HG03103 (cell line): ENCODE measurements around the gene OGDH.
"Not testable (repeated sequence)": the region's sequence is repeated elsewhere in the genome, so short reads cannot be mapped to it uniquely, and the experiment has no call there.

Experiments
- ATAC-seq: cut with Tn5 transposase; IDR thresholded peaks from one replicate; pipeline ENCODE4 v1.9.1; 2021; ENCODE audit warnings: low read depth; ENCODE audit not compliant: unreplicated experiment

Gene OGDH

GRCh38 chr7:44698046-44698580 lies 91.7 kb downstream of the OGDH start:
- no peak for ATAC-seq

DNA sequence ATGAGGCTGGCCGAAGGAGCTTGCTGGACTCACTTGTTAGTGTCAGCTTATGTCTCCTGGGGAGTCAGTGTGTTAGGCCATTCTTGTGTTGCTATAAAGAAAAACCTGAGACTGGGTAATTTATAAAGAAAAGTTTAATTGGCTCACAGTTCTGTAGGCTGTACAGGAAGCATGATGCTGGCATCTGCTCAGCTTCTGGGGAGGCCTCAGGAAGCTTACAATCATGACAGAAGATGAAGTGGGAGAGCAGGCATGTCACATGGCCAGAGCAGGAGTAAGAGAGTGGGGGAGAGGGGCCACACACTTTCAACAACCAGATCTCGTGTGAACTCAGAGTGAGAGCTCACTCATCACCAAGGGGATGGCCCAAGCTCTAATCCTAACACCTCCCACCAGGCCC lies 93.2 kb downstream of the OGDH start:
- ATAC-seq, result not testable (repeated sequence)

- ATAC-seq, result no peak
These were observed 93.9 kb downstream of the OGDH start for GRCh38 chr7:44700322-44700721.

DNA sequence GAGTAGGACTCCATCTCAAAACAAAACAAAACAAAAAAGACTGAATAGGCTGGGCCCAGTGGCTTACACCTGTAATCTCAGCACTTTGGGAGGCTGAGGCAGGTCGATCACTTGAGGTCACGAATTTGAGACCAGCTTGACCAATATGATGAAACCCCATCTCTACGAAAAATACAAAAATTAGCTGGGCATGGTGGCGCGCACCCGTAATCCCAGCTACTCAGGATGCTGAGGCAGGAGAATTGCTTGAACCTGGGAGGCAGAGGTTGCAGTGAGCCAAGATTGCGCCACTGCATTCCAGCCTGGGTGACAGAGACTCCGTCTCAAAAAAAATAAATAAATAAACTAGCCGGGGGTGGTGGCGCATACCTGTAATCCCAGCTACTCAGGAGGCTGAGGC lies 97.0 kb downstream of the OGDH start:
- not testable (repeated sequence) for ATAC-seq

DNA sequence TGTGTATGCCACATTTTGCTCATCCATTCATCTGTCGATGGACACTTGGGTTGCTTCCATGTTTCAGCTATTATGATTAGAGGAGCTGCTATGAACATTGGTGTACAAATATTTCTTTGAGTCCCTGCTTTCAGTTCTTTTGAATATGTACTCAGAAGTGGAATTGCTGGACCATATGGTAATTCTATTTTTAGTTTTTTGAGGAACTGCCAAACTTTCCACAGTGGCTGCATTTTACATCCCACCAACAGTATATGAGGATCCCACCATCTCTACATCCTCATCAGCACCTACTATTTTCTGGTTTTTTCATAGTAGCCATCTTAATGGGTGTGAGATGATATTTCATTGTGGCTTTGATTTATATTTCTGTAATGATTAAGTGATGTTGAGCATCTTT lies 97.5 kb downstream of the OGDH start:
- no peak for ATAC-seq

GRCh38 chr7:44705434-44705833 lies 99.0 kb downstream of the OGDH start:
- ATAC-seq, result no peak

DNA sequence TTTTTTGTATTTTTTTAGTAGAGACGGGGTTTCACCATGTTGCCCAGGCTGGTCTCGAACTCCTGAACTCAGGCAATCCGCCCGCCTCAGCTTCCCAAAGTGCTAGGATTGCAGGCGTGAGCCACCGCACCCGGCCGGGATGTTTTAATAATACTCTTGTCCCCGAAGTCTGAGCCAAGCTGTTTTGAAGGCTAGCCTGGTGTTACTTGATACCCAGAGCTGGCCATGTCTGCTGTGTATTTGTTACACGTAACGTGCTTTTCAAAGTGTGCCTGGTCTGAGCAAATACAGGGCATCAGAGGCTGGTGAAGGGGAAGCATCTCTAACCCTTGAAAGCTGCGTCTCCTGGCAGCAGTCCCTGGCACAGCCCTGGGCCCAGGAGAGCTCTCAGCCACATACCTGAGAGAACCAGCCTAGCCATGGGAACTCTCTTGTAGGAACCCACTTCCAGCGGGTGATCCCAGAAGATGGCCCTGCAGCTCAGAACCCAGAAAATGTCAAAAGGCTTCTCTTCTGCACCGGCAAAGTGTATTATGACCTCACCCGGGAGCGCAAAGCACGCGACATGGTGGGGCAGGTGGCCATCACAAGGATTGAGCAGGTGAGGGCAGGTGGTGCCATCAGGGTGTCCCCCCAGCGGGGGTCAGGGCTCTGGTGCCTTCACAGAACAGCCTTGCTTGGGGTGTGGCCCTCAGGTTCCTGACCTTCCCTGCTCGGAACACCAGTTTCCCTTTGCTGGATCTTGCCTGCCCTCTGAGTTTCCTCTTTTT lies 100.5 kb downstream of the OGDH start:
- no peak for ATAC-seq

DNA sequence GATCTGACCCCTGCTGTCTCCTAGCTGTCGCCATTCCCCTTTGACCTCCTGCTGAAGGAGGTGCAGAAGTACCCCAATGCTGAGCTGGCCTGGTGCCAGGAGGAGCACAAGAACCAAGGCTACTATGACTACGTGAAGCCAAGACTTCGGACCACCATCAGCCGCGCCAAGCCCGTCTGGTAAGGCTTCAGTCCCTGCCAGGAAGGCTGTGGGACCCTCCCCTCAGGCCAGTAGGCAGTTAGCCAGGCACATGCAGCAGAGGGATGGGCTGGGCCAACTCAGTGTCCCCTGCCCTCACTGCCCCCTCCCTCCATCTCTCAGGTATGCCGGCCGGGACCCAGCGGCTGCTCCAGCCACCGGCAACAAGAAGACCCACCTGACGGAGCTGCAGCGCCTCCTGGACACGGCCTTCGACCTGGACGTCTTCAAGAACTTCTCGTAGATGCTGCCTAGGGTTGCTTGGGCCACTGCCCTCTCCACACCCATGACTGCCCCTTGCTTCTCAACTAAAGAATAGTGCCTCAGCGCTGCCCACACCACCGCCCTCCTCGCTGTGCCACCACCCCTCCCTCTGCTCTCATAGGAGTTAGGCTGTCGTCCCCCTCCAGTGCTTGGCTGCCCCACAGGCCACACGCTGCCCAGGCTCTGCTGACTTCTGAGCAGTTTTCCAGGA lies 101.3 kb downstream of the OGDH start:
- ATAC-seq, result no peak

DNA sequence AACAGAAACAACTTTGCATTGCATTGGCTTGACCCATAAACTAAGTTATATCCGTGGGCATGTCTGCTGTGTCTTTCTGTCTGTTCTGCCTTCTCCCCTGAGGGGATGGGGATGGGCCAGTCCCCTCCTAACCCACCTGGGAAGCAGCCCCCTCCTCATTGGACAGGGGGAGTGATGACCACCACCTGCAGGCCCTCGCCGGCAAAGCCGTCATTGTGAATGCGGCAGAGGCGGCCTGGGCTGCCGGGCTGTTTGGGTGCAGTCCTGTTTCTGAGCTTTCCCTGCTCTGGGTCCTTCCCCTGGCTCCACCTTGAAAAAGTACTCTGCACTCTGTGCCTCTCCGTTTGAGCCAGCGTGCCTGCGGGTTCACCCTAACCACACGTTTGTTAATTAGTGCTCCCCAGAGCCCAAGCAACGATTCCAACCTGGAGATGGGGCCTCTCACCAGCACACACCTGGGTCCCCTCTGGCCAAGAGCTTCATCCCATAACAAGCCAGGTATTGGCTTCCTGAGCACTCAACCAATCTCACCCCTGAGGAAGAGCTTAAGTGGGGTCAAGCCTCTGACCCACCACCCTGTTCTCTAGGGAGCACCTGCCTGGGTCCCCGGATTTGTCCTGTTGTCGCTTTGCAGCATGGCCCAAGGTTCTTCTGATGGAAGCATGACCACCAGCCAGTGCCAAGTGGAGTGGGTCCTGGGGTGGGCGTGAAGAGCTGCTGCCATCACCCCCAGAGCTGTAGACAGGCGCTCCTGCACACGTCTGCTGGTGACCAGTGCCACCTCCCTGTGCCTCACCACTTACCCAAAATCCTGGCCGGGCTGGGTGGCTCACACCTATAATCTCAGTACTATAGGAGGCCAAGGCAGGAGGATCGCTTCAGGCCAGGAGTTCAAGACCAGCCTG lies 102.8 kb downstream of the OGDH start:
- ATAC-seq, result no peak

DNA sequence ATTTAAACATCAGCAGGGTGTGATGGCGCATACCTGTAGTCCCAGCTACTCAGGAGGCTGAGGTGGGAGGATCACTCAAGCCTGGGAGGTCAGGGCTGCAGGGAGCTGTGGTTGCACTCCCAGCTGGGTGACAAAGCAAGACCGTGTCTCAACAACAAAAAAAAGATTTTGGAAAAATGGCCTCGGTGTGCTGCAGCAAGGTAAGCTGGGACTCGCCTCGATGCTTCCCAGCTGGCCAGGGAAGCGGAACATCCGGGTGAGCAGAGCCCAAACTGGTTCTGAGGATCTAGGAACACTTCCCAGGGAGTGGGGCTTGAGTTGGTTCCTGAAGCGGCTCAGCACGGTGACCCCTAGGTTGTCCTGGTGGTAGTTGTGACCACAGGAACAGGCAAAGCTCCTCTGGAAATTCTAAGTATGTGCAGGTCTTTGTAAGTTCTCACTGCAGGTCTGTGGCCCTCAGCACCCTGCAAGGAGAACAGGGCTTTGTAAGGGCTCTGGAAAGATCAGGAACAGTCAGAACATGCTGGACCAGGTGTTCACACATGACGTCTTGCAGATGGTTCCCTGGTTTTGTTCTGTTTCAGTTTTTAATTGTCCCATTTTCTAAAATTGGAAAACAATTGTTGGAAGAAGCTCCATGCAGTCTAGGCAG lies 103.6 kb downstream of the OGDH start:
- ATAC-seq, result no peak

DNA sequence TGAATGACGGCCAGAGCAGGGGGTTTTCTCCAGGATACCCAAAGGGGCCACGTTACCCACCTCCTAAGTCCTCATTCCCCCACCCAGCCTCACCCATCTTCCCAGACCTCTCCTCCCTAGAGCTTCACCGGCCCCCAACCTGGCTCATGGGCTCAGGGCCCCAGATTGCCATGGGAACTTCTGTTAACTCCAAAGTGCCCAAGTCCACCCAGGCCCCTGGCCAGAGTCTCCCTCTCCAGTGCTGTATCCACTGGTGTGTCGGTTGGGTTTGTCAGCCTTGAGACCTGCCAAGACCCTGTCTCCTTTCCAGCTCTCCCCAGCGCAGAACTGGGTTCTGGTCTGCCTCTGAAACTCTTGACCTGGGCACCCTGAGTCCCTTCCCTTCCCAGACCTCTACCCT lies 105.1 kb downstream of the OGDH start:
- no peak for ATAC-seq

GRCh38 chr7:44712012-44712411 lies 105.6 kb downstream of the OGDH start:
- ATAC-seq, result no peak

DNA sequence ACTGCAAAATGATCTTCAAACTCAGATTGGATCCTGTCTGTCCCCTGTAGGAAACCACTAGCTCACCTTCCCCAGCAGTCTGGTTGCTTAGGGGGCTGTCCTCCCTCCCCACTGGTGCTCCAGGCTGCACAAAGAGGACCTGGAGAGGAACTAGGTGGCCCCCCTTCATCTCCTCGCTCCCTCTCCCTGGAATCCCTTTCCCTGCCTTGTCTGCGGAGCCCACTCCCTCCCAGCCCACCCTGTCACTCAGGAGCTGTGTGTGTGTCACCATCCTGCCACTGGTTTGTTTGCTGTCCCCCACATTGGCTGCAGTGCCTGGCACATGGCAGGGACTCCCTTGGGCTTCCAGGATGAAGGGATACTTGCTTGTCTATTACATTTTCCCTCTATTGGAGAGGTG lies 106.7 kb downstream of the OGDH start:
- ATAC-seq, result no peak

DNA sequence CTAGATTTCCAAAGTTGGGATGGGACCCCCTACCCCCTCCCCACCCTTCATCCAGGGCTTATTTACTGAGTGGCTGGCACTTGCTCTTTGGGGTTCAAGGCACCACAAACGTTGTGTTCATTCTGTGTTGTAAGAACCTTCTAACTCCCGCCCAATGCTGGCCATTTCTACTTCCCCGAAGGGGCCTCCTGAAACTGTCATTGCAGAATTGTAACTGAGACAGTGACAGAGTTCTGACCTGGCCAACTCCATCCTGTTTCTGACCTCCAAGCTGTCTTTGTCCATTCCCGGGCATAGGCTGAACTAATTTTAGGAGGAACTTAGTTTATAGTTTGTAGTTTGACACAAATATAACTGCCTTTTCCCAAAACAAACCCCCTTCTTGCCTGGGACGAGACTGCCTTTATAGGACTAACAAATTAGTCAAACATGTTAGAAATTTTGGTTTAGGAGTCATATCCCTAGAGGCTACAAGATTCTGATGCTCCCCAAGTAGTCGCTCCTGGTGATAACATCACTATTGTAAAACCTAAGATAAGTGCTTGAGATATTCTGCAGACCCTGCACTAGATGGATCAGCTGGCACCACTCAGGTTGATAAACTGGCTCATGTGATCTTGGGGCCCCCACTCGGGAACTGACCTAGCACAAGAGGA lies 107.4 kb downstream of the OGDH start:
- no peak for ATAC-seq

GRCh38 chr7:44716205-44716604 lies 109.8 kb downstream of the OGDH start:
- ATAC-seq, result no peak

DNA sequence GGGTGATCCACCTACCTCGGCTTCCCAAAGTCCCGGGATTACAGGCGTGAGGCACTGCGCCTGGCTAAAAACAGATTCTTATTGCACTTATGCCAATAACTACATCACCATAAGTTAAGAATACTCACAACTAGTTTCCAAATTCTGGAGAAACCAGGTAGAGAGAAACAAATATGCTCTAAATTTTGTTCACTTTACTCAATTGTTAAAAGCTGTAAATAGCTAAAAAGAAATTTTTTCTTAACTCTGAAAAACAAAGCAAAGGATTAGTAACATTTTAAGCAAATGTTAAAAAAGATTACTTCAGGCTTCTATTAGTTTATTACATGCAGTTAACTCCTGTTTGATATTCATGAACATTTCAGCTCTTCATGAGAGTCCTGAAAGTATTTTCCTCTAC lies 113.9 kb downstream of the OGDH start:
- ATAC-seq, result no peak

GRCh38 chr7:44724276-44724675 lies 117.8 kb downstream of the OGDH start:
- ATAC-seq, result no peak

DNA sequence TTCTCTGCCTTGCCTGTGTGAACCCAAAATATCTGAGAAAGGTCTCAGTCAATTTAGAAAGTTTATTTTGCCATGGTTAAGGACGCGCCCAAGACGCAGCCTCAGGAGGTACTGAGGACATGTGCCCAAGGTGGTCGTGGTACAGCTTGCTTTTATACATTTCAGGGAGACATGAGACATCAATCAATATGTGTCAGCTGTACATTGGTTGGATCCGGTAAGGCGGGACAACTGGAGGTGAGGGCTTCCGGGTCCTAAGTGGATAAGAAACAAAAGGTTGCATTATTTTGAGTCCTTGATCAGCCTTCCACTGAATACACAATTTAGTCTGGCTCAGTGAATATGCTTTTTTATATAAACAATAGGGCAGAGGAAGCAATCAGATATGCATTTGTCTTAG lies 119.8 kb downstream of the OGDH start:
- not testable (repeated sequence) for ATAC-seq

DNA sequence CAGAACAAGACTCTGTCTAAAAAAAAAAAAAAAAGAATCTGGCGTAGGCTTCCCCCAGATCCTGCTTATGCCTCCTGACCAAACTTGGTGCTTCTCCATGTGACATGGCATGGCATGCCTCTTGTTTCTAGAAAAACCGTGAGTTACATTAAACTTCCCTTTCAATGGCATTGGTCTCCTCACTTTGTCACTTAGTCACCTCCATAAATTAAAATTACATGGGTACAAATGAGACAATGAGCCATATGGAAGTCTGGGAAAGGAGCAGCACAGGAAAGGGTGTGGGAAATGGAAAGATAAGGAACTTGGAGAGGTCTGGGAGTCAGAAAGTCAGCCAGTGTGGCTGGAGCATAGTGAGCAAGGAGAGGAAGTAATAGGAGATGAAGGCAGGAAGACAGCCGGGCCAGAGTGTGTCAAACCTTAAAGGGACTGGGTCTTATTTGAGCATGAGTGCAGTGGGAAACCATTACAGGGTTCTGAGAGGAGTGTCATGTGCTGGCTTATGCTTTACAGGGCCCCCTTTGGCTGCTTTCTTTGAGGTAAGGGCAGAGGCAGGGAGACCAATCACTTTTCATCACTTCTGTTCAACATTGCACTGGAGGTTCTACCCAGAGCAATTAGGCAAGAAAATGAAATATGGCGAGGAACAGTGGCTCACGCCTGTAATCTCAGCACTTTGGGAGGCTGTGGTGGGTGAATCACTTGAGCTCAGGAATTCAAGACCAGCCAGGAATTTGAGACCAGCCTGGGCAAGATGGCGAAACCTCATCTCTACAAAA lies 120.9 kb downstream of the OGDH start:
- no peak for ATAC-seq
